T-cell (primary cell): Measurements from ENCODE around the gene ZDHHC14. TPM values are rescaled to one million over a fixed set of nuclear protein-coding genes. Genes with fewer than 3 reads are reported as not detected.

Experiments
- ATAC-seq, 4 experiments: fragments of 200-7000 bp in 3 of 4; fragments of 150-1000 bp in 1 of 4; cut with Tn5 transposase; replicated peaks in 1 of 4; 1 replicate in 3 of 4; 2 replicates in 1 of 4; pipeline ENCODE4 v1.10.0; 2021; ENCODE audit warnings: moderate library complexity in 3 of 4, mild to moderate bottlenecking in 2 of 4, moderate number of reproducible peaks in 1 of 4
- CTCF ChIA-PET, 2 donors: fragments of 300-600 bp; sonication (Branson Sonifier 250); formaldehyde crosslinking; loops; one replicate each; lab custom pipeline; 2022; ENCODE audit warnings: antibody characterized with exemption in 2 of 2; lab: Charles Lee
- POLR2A ChIA-PET, 2 donors: fragments of 300-600 bp; sonication (Branson Sonifier 250); formaldehyde crosslinking; loops; one replicate each; lab custom pipeline; 2022; ENCODE audit warnings: antibody characterized with exemption in 2 of 2; lab: Charles Lee
- DNase-seq, 35 experiments: peaks; one replicate each; pipeline versions ENCODE4 v3.0.0 to v3.0.0-alpha.2; 2013 to 2023
- H3K27ac ChIP-seq: one replicate; pipeline ENCODE4 v1.5.1; 2013; ENCODE audit warnings: low read length
- H3K27me3 ChIP-seq, 2 experiments: replicated peaks in 1 of 2; 1 replicate in 1 of 2; 2 replicates in 1 of 2; pipeline versions ENCODE4 v1.6.1 to v1.7.0; 2013; ENCODE audit warnings: low read length in 1 of 2, mixed read lengths in 1 of 2; ENCODE audit not compliant: control insufficient read depth in 2 of 2, insufficient read depth in 2 of 2; ENCODE audit errors: extremely low read depth in 1 of 2
- H3K36me3 ChIP-seq, 2 donors: 1 replicate in 1 of 2; 2 replicates in 1 of 2; pipeline versions ENCODE4 v1.6.1 to v1.7.0; 2013; ENCODE audit warnings: low read length in 1 of 2; ENCODE audit not compliant: control insufficient read depth in 2 of 2, insufficient read depth in 1 of 2; ENCODE audit errors: extremely low read depth in 1 of 2
- H3K4me1 ChIP-seq, 2 experiments: 1 replicate in 1 of 2; 2 replicates in 1 of 2; pipeline versions ENCODE4 v1.6.1 to v1.7.0; 2013; ENCODE audit warnings: low read length in 2 of 2, mixed read lengths in 1 of 2; ENCODE audit not compliant: insufficient read depth in 2 of 2, control insufficient read depth in 1 of 2; ENCODE audit errors: extremely low read depth in 1 of 2
- H3K4me3 ChIP-seq, 2 donors: 1 replicate in 1 of 2; 2 replicates in 1 of 2; pipeline versions ENCODE4 v1.5.1 to v1.7.0; 2013; ENCODE audit warnings: mild to moderate bottlenecking in 2 of 2, low read length in 1 of 2, moderate library complexity in 1 of 2; ENCODE audit not compliant: control insufficient read depth in 1 of 2; ENCODE audit errors: extremely low read depth in 1 of 2
- H3K9me3 ChIP-seq: 2 replicates; pipeline ENCODE4 v1.7.0; 2013
- H3K27ac Mint-ChIP-seq, 2 donors: one replicate each; pipeline ENCODE4 v1.8.0; 2020 to 2021; ENCODE audit warnings: mild to moderate bottlenecking in 2 of 2, mixed read lengths in 2 of 2
- H3K27me3 Mint-ChIP-seq, 2 donors: one replicate each; pipeline ENCODE4 v1.8.0; 2021 to 2022; ENCODE audit warnings: mixed read lengths in 2 of 2
- H3K36me3 Mint-ChIP-seq: one replicate; pipeline ENCODE4 v1.8.0; 2021; ENCODE audit warnings: mixed read lengths
- H3K4me1 Mint-ChIP-seq, 3 donors: one replicate each; pipeline ENCODE4 v1.8.0; 2020 to 2022; ENCODE audit warnings: mixed read lengths in 3 of 3, mild to moderate bottlenecking in 1 of 3
- H3K4me3 Mint-ChIP-seq, 3 donors: one replicate each; pipeline ENCODE4 v1.8.0; 2020 to 2022; ENCODE audit warnings: mild to moderate bottlenecking in 3 of 3, mixed read lengths in 3 of 3, moderate library complexity in 3 of 3
- H3K9me3 Mint-ChIP-seq, 3 donors: one replicate each; pipeline ENCODE4 v1.8.0; 2020 to 2022; ENCODE audit warnings: mixed read lengths in 3 of 3
- WGBS: methylation state at CpG from one replicate; pipeline ENCODE4 v1.1.5; 2013; ENCODE audit warnings: missing lambda C conversion rate; ENCODE audit not compliant: insufficient coverage; 5-methylcytosine and 5-hydroxymethylcytosine counted together
- total RNA-seq, 35 experiments: library from RNA in 6 of 35; stranded (reverse) in 6 of 35; fragments of 120-200 nt in 1 of 35; gene quantifications; one replicate each; pipeline versions ENCODE4 v1.2.1 to v1.2.4 and lab custom pipeline; 2013 to 2026

Gene ZDHHC14
- total RNA-seq, 5 donors from 2014 or later (not counting 1 experiment from before 2014, with no cell fraction given), result 2.1 to 3.7 (median 2.6) TPM

- Mint-ChIP-seq H3K27ac (no peak overlapping the region), H3K4me1 (no peaks in the 10 kb centered on the region), H3K4me3 (no peak overlapping the region), H3K36me3 (no peaks in the 10 kb centered on the region), H3K27me3 (peaks cover 0 to 8% of the 10 kb centered on the region in 2 donors), H3K9me3 (no peaks in the 10 kb centered on the region)
- H3K36me3 ChIP-seq, result no peaks in the 10 kb centered on the region
- no peak for ATAC-seq
- H3K9me3 ChIP-seq, result no peaks in the 10 kb centered on the region
- H3K4me3 ChIP-seq, result no peak overlapping the region
- no peak for DNase-seq
- ChIA-PET POLR2A (no interaction called here), CTCF (no interaction called here)
- 86% methylated on average over 2 of the region's 4 CpGs for WGBS
- H3K27ac ChIP-seq, result no peak overlapping the region
- H3K4me1 ChIP-seq, result no peaks in the 10 kb centered on the region
- H3K27me3 ChIP-seq, result peaks cover 0 to 4% of the 10 kb centered on the region in 2 experiments
Observed at GRCh38 chr6:157436944-157437336, 56.0 kb downstream of the ZDHHC14 start.

- Histone ChIP-seq H3K27ac (no peak overlapping the region), H3K27me3 (peaks cover 0 to 4% of the 10 kb centered on the region in 2 experiments), H3K36me3 (no peaks in the 10 kb centered on the region), H3K9me3 (no peaks in the 10 kb centered on the region), H3K4me1 (no peaks in the 10 kb centered on the region), H3K4me3 (no peak overlapping the region)
- CTCF ChIA-PET, result interaction anchor here in 1 of 2 donors (0.7 kb wide), 1 partner anchor 668 kb away, joined by 3 read pairs; no protein-coding TSS in a partner anchor
- DNase-seq (no peak), ATAC-seq (no peak)
- Mint-ChIP-seq H3K36me3 (peaks cover 3% of the 10 kb centered on the region), H3K27ac (no peak overlapping the region), H3K4me1 (peaks cover 0 to 7% (median 0%) of the 10 kb centered on the region in 3 donors), H3K4me3 (no peak overlapping the region), H3K27me3 (peaks cover 0 to 8% of the 10 kb centered on the region in 2 donors), H3K9me3 (peaks cover 0 to 5% (median 3%) of the 10 kb centered on the region in 3 donors)
- WGBS, result 92% methylated on average over 5 of the region's 6 CpGs
- POLR2A ChIA-PET, result no interaction called here
Observed at GRCh38 chr6:157438611-157439111, 57.7 kb downstream of the ZDHHC14 start.

- ATAC-seq (no peak), DNase-seq (no peak)
- H3K36me3 Mint-ChIP-seq, result peaks cover 3% of the 10 kb centered on the region
- no peak overlapping the region for H3K4me3 Mint-ChIP-seq
- ChIA-PET CTCF (no interaction called here), POLR2A (no interaction called here)
- H3K27ac Mint-ChIP-seq, result no peak overlapping the region
- H3K27me3 Mint-ChIP-seq, result peaks cover 0 to 8% of the 10 kb centered on the region in 2 donors
- H3K36me3 ChIP-seq, result no peaks in the 10 kb centered on the region
- no peak overlapping the region for H3K4me3 ChIP-seq
- H3K9me3 Mint-ChIP-seq, result peaks cover 0 to 5% (median 3%) of the 10 kb centered on the region in 3 donors
- peaks cover 0 to 4% of the 10 kb centered on the region in 2 experiments for H3K27me3 ChIP-seq
- H3K9me3 ChIP-seq, result no peaks in the 10 kb centered on the region
- no peaks in the 10 kb centered on the region for H3K4me1 ChIP-seq
- WGBS, result no CpG with 5 or more reads among the region's 1 CpG
- peaks cover 0 to 7% (median 0%) of the 10 kb centered on the region in 3 donors for H3K4me1 Mint-ChIP-seq
- no peak overlapping the region for H3K27ac ChIP-seq
Observed at GRCh38 chr6:157440171-157440570, 59.2 kb downstream of the ZDHHC14 start.

- Histone ChIP-seq H3K36me3 (no peaks in the 10 kb centered on the region), H3K4me3 (no peak overlapping the region), H3K27me3 (no peaks in the 10 kb centered on the region), H3K4me1 (no peaks in the 10 kb centered on the region), H3K27ac (no peak overlapping the region), H3K9me3 (no peaks in the 10 kb centered on the region)
- Mint-ChIP-seq H3K9me3 (peaks cover 0 to 5% (median 3%) of the 10 kb centered on the region in 3 donors), H3K4me1 (peaks cover 0 to 7% (median 0%) of the 10 kb centered on the region in 3 donors), H3K4me3 (no peak overlapping the region), H3K27me3 (no peaks in the 10 kb centered on the region), H3K36me3 (peaks cover 3% of the 10 kb centered on the region), H3K27ac (no peak overlapping the region)
- ChIA-PET CTCF (no interaction called here), POLR2A (no interaction called here)
- no peak for DNase-seq
- no peak for ATAC-seq
- WGBS, result 89% methylated on average over 4 of the region's 12 CpGs
Observed at GRCh38 chr6:157442291-157442690, 61.3 kb downstream of the ZDHHC14 start.

GRCh38 chr6:157443066-157443800 lies 62.2 kb downstream of the ZDHHC14 start:
- peaks cover 0 to 7% (median 0%) of the 10 kb centered on the region in 3 donors for H3K4me1 Mint-ChIP-seq
- Histone ChIP-seq H3K4me1 (no peaks in the 10 kb centered on the region), H3K9me3 (no peaks in the 10 kb centered on the region), H3K4me3 (no peak overlapping the region), H3K27ac (no peak overlapping the region), H3K36me3 (no peaks in the 10 kb centered on the region), H3K27me3 (no peaks in the 10 kb centered on the region)
- ChIA-PET POLR2A (no interaction called here), CTCF (no interaction called here)
- H3K36me3 Mint-ChIP-seq, result peaks cover 3% of the 10 kb centered on the region
- peaks cover 0 to 5% (median 3%) of the 10 kb centered on the region in 3 donors for H3K9me3 Mint-ChIP-seq
- no peaks in the 10 kb centered on the region for H3K27me3 Mint-ChIP-seq
- no peak overlapping the region for H3K27ac Mint-ChIP-seq
- ATAC-seq, result no peak
- DNase-seq, result no peak
- H3K4me3 Mint-ChIP-seq, result no peak overlapping the region
- no CpG with 5 or more reads among the region's 6 CpGs for WGBS

- 100% methylated on average over 3 of the region's 10 CpGs for WGBS
- ATAC-seq, result no peak
- Mint-ChIP-seq H3K4me1 (peaks cover 0 to 7% (median 0%) of the 10 kb centered on the region in 3 donors), H3K27me3 (no peaks in the 10 kb centered on the region), H3K36me3 (peaks cover 3% of the 10 kb centered on the region), H3K9me3 (peaks cover 0 to 5% (median 3%) of the 10 kb centered on the region in 3 donors), H3K27ac (no peak overlapping the region), H3K4me3 (no peak overlapping the region)
- ChIA-PET POLR2A (interaction anchor here in 1 of 2 donors (0.7 kb wide), 1 partner anchor 52 kb away, joined by 5 read pairs; no protein-coding TSS in a partner anchor), CTCF (interaction anchor here in 1 of 2 donors (0.6 kb wide), 1 partner anchor 28 kb away, joined by 4 read pairs; no protein-coding TSS in a partner anchor)
- H3K36me3 ChIP-seq, result no peaks in the 10 kb centered on the region
- H3K4me3 ChIP-seq, result no peak overlapping the region
- H3K27me3 ChIP-seq, result no peaks in the 10 kb centered on the region
- no peaks in the 10 kb centered on the region for H3K4me1 ChIP-seq
- no peaks in the 10 kb centered on the region for H3K9me3 ChIP-seq
- DNase-seq, result no peak
- no peak overlapping the region for H3K27ac ChIP-seq
Observed at GRCh38 chr6:157445277-157446009, 64.5 kb downstream of the ZDHHC14 start.
